ENCODE measurements around the gene HIVEP3.

The HIVEP3 gene

DNA sequence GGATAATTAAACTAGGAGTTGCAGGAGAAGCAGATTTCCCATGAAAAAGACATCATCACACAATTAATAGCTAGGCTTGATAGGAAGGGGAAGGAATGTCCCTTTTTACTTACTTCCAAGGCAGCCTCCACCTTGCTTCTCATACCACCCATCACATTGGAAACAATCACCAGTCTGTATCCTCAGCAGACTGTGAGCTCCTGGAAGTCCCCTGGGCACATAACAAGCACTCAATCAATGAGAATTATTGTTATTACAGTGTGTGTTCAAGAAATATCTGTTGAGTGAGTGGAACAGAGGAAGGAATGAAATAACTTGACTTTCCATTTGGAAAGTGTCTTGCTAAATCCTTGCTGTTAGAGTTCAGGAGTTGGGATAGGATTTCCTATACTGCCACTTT is 36.2 kb downstream of the HIVEP3 start:
- Histone ChIP-seq H2BK15ac (ENCODE audit: low read length) (no peak overlapping the region), H3K27me3 (ENCODE audit: control insufficient read depth in 3 of 3, insufficient read depth in 3 of 3, low read depth in 1 of 3, low read length in 3 of 3) (no peaks in the 10 kb centered on the region), H2AFZ (ENCODE audit: low read length) (peak overlapping the region; percentile 20), H3K4me3 (ENCODE audit: low read length in 2 of 2) (no peak overlapping the region), H3K9me3 (replicated peaks in 1 of 2; ENCODE audit: control insufficient read depth in 2 of 2, insufficient read depth in 1 of 2, low read depth in 1 of 2, low read length in 2 of 2) (no peaks in the 10 kb centered on the region), H3K23ac (ENCODE audit: low read depth, low read length, poor library complexity) (no peak overlapping the region), H2BK5ac (ENCODE audit: low read length) (no peak overlapping the region), H3K18ac (ENCODE audit: low read length) (no peak overlapping the region), H2BK120ac (ENCODE audit: low read depth, low read length) (no peak overlapping the region), H3K36me3 (replicated peaks in 1 of 2; ENCODE audit: control insufficient read depth in 2 of 2, insufficient read depth in 2 of 2, low read length in 2 of 2) (no peaks in the 10 kb centered on the region), H3K4ac (ENCODE audit: low read length) (no peak overlapping the region), H3K27ac (replicated peaks; ENCODE audit: low read length) (no peak overlapping the region), H2AK5ac (ENCODE audit: low read depth, low read length) (no peak overlapping the region), H3K9ac (ENCODE audit: low read depth, low read length, poor library complexity) (no peak overlapping the region), H4K8ac (ENCODE audit: low read depth, low read length) (no peak overlapping the region), H4K91ac (ENCODE audit: low read depth, low read length, poor library complexity) (no peak overlapping the region), H3K79me1 (ENCODE audit: low read depth, low read length) (no peaks in the 10 kb centered on the region), H3K4me2 (ENCODE audit: insufficient read depth, low read length, poor library complexity, severe bottlenecking) (no peak overlapping the region), H3K4me1 (ENCODE audit: control insufficient read depth in 2 of 2, insufficient read depth in 1 of 2, low read depth in 1 of 2, low read length in 2 of 2) (peaks cover 0 to 14% of the 10 kb centered on the region in 2 donors), H3K14ac (ENCODE audit: low read length) (no peak overlapping the region), H2BK12ac (ENCODE audit: low read length) (no peak overlapping the region)
- no peak for DNase-seq (ENCODE audit: low spot score)

DNA sequence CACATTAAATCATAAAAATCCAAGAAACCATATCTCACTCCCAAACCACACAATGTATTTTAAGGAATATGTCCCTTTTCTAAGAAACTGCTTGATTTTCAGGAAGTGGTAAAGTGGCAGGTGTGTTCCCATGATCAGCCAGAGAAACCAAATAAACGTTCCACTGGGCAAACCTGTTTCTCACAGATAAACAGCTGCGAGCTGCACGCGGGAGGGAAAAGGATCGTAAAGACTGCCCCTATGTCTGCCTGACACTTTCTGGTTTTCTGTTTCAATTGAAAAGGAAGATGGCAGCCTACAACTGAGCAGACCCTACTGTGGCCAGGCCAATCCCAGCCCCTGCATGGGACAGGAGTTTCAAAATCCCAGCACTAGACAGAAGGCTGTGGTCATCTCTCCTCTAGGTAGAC is 36.6 kb downstream of the HIVEP3 start:
- Histone ChIP-seq H4K8ac (ENCODE audit: low read depth, low read length) (no peak overlapping the region), H3K4me2 (ENCODE audit: insufficient read depth, low read length, poor library complexity, severe bottlenecking) (no peak overlapping the region), H3K4me1 (ENCODE audit: control insufficient read depth in 2 of 2, insufficient read depth in 1 of 2, low read depth in 1 of 2, low read length in 2 of 2) (peaks cover 3 to 16% of the 10 kb centered on the region in 2 donors), H2BK12ac (ENCODE audit: low read length) (no peak overlapping the region), H3K4me3 (ENCODE audit: low read length in 2 of 2) (no peak overlapping the region), H3K18ac (ENCODE audit: low read length) (no peak overlapping the region), H2BK5ac (ENCODE audit: low read length) (no peak overlapping the region), H3K23ac (ENCODE audit: low read depth, low read length, poor library complexity) (no peak overlapping the region), H3K27ac (replicated peaks; ENCODE audit: low read length) (no peak overlapping the region), H3K9ac (ENCODE audit: low read depth, low read length, poor library complexity) (no peak overlapping the region), H4K91ac (ENCODE audit: low read depth, low read length, poor library complexity) (no peak overlapping the region), H3K27me3 (ENCODE audit: control insufficient read depth in 3 of 3, insufficient read depth in 3 of 3, low read depth in 1 of 3, low read length in 3 of 3) (no peaks in the 10 kb centered on the region), H2BK15ac (ENCODE audit: low read length) (no peak overlapping the region), H3K36me3 (replicated peaks in 1 of 2; ENCODE audit: control insufficient read depth in 2 of 2, insufficient read depth in 2 of 2, low read length in 2 of 2) (no peaks in the 10 kb centered on the region), H2BK120ac (ENCODE audit: low read depth, low read length) (no peak overlapping the region), H2AFZ (ENCODE audit: low read length) (peak overlapping the region; percentile 20), H3K9me3 (replicated peaks in 1 of 2; ENCODE audit: control insufficient read depth in 2 of 2, insufficient read depth in 1 of 2, low read depth in 1 of 2, low read length in 2 of 2) (no peaks in the 10 kb centered on the region), H3K4ac (ENCODE audit: low read length) (no peak overlapping the region), H3K14ac (ENCODE audit: low read length) (no peak overlapping the region), H2AK5ac (ENCODE audit: low read depth, low read length) (no peak overlapping the region), H3K79me1 (ENCODE audit: low read depth, low read length) (no peaks in the 10 kb centered on the region)
- no peak for DNase-seq (ENCODE audit: low spot score)
- no CpG with 5 or more reads among the region's 5 CpGs for WGBS, 2 donors (ENCODE audit: extremely low coverage in 2 of 2, insufficient read length in 2 of 2, insufficient replicate concordance in 1 of 2)

DNA sequence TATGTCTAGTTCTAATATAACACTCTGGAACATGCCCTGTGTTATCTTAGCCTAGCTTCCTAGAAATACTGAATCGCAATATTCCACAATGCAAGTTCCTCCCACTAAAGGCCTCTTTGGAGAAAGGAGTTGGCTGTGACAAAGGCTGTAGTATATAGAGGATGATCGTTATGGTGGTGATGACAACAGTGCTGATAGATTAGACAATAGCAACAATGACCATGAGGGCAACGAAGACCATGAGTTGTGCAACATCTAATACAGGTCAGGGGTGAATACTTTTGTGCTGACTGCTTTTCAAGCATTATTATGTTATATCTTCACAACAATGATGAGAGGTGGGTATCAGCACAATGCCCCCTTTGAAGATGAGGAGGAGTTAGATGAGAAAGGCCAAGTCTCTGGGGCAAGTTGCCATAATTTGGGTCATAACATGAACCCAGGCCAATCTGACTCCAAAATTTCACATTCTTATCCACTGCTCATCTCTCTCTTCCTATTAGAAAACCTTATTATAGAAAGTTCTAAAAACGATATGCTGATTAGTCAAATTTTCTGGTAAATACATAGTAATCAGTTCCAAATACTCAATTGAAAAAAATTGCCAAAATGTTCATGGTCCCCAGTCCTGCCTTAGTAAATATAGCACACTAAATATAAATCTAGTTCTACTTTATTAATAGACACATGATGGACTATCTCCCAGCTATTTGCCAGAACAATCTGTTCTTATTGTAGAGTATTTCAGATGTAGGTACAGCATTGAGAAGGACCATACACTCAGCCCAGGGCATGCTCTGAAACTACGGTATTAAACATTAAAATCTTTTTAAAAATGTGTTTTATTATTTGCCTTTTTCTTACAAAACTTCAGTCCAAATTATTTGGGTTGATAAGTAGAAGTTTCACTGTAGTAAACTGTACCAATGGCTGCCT is 37.5 kb downstream of the HIVEP3 start:
- Histone ChIP-seq H3K79me1 (ENCODE audit: low read depth, low read length) (no peaks in the 10 kb centered on the region), H4K91ac (ENCODE audit: low read depth, low read length, poor library complexity) (no peak overlapping the region), H3K27me3 (ENCODE audit: control insufficient read depth in 3 of 3, insufficient read depth in 3 of 3, low read depth in 1 of 3, low read length in 3 of 3) (no peaks in the 10 kb centered on the region), H3K23ac (ENCODE audit: low read depth, low read length, poor library complexity) (no peak overlapping the region), H3K18ac (ENCODE audit: low read length) (no peak overlapping the region), H3K4ac (ENCODE audit: low read length) (no peak overlapping the region), H2BK12ac (ENCODE audit: low read length) (no peak overlapping the region), H3K4me2 (ENCODE audit: insufficient read depth, low read length, poor library complexity, severe bottlenecking) (no peak overlapping the region), H4K8ac (ENCODE audit: low read depth, low read length) (no peak overlapping the region), H2BK15ac (ENCODE audit: low read length) (no peak overlapping the region), H2AFZ (ENCODE audit: low read length) (no peak overlapping the region), H2BK5ac (ENCODE audit: low read length) (no peak overlapping the region), H3K27ac (replicated peaks; ENCODE audit: low read length) (no peak overlapping the region), H2BK120ac (ENCODE audit: low read depth, low read length) (no peak overlapping the region), H3K14ac (ENCODE audit: low read length) (no peak overlapping the region), H3K9me3 (replicated peaks in 1 of 2; ENCODE audit: control insufficient read depth in 2 of 2, insufficient read depth in 1 of 2, low read depth in 1 of 2, low read length in 2 of 2) (no peaks in the 10 kb centered on the region), H3K36me3 (replicated peaks in 1 of 2; ENCODE audit: control insufficient read depth in 2 of 2, insufficient read depth in 2 of 2, low read length in 2 of 2) (no peaks in the 10 kb centered on the region), H3K4me3 (ENCODE audit: low read length in 2 of 2) (no peak overlapping the region), H2AK5ac (ENCODE audit: low read depth, low read length) (no peak overlapping the region), H3K9ac (ENCODE audit: low read depth, low read length, poor library complexity) (no peak overlapping the region), H3K4me1 (ENCODE audit: control insufficient read depth in 2 of 2, insufficient read depth in 1 of 2, low read depth in 1 of 2, low read length in 2 of 2) (peaks cover 4 to 18% of the 10 kb centered on the region in 2 donors)
- no peak for DNase-seq (ENCODE audit: low spot score)
- no CpG with 5 or more reads among the region's 5 CpGs for WGBS, 2 donors (ENCODE audit: extremely low coverage in 2 of 2, insufficient read length in 2 of 2, insufficient replicate concordance in 1 of 2)

GRCh38 chr1:41880261-41880660 is 38.5 kb downstream of the HIVEP3 start:
- no peak overlapping the region for H2BK120ac ChIP-seq (ENCODE audit: low read depth, low read length)
- no peak overlapping the region for H2AFZ ChIP-seq (ENCODE audit: low read length)
- H3K4ac ChIP-seq (ENCODE audit: low read length): no peak overlapping the region
- H3K14ac ChIP-seq (ENCODE audit: low read length): no peak overlapping the region
- H3K27ac ChIP-seq (replicated peaks; ENCODE audit: low read length): no peak overlapping the region
- no peak overlapping the region for H4K91ac ChIP-seq (ENCODE audit: low read depth, low read length, poor library complexity)
- no peak overlapping the region for H3K4me2 ChIP-seq (ENCODE audit: insufficient read depth, low read length, poor library complexity, severe bottlenecking)
- H4K8ac ChIP-seq (ENCODE audit: low read depth, low read length): no peak overlapping the region
- no peak for DNase-seq (ENCODE audit: low spot score)
- peak overlapping the region; percentile 6 for H2BK15ac ChIP-seq (ENCODE audit: low read length)
- peaks cover 4 to 18% of the 10 kb centered on the region in 2 donors for H3K4me1 ChIP-seq (ENCODE audit: control insufficient read depth in 2 of 2, insufficient read depth in 1 of 2, low read depth in 1 of 2, low read length in 2 of 2)
- WGBS, 2 donors (ENCODE audit: extremely low coverage in 2 of 2, insufficient read length in 2 of 2, insufficient replicate concordance in 1 of 2): no CpG with 5 or more reads among the region's 4 CpGs
- no peak overlapping the region for H2BK12ac ChIP-seq (ENCODE audit: low read length)
- no peak overlapping the region for H3K23ac ChIP-seq (ENCODE audit: low read depth, low read length, poor library complexity)
- no peak overlapping the region for H2BK5ac ChIP-seq (ENCODE audit: low read length)
- no peak overlapping the region for H3K18ac ChIP-seq (ENCODE audit: low read length)
- no peaks in the 10 kb centered on the region for H3K9me3 ChIP-seq (replicated peaks in 1 of 2; ENCODE audit: control insufficient read depth in 2 of 2, insufficient read depth in 1 of 2, low read depth in 1 of 2, low read length in 2 of 2)
- no peaks in the 10 kb centered on the region for H3K27me3 ChIP-seq (ENCODE audit: control insufficient read depth in 3 of 3, insufficient read depth in 3 of 3, low read depth in 1 of 3, low read length in 3 of 3)
- no peak overlapping the region for H3K9ac ChIP-seq (ENCODE audit: low read depth, low read length, poor library complexity)
- no peak overlapping the region for H2AK5ac ChIP-seq (ENCODE audit: low read depth, low read length)
- H3K79me1 ChIP-seq (ENCODE audit: low read depth, low read length): no peaks in the 10 kb centered on the region
- H3K4me3 ChIP-seq (ENCODE audit: low read length in 2 of 2): peak overlapping the region in 1 of 2 donors; percentile 53
- no peaks in the 10 kb centered on the region for H3K36me3 ChIP-seq (replicated peaks in 1 of 2; ENCODE audit: control insufficient read depth in 2 of 2, insufficient read depth in 2 of 2, low read length in 2 of 2)
